Effector CD8-positive, alpha-beta T cell (primary cell): ENCODE data around the gene SCLT1.
A peak's percentile ranks its signal among the peaks of the same experiment; 100 is the strongest.

Experiments used
- DNase-seq: peaks from one replicate; lab custom pipeline; 2025; lab: John Stamatoyannopoulos, UW

Gene SCLT1

DNA sequence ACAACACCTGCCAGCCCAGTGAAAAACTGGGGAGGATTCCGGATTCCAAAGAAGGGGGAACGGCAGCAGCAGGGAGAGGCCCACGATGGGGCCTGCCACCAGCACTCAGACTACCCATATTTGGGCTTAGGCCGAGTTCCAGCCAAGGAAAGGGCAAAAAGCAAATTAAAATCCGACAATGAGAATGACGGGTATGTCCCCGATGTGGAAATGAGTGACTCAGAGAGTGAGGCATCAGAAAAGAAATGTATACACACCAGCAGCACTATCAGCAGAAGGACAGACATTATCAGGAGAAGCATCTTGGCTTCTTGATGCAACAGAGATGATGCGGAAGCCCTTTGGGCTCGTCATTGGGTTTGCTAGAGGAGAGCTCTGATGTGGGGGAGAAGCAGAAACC, 221.4 kb downstream of the SCLT1 start:
- DNase-seq: no peak

DNA sequence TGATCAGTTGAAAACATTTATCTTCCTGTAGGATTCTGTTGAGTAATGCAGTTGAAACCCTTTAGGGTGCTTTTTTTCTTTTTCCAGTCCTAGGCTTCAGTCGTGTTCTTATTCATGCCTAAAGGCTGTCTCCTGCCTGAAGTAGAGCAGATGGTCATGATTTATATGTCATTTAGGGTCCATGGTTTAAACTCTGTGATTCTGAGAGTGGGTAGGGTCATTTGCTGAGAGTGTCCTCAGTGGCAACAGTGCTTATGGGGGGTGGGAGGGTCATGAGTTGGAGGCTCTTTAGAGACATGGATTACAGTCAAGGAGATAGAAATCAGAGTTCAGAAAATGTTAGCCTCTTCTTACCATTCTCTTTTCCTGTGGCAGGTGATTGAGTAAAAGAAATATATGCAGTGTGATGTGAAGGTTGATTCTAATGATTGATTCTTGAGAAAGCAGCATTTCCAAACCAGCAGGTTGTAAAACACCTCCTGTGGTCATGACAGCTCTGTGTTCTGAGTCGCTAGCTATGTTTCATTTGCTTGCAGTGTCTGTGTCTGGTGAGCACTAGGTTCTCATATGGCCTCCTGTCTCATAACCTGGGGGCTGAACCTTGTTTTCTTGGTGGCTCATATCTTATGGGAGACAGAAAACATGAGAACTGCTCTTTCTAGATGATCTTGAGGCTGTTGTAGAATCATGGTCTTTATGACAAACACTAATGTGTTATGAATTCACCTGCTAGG, 223.4 kb downstream of the SCLT1 start:
- no peak for DNase-seq

DNA sequence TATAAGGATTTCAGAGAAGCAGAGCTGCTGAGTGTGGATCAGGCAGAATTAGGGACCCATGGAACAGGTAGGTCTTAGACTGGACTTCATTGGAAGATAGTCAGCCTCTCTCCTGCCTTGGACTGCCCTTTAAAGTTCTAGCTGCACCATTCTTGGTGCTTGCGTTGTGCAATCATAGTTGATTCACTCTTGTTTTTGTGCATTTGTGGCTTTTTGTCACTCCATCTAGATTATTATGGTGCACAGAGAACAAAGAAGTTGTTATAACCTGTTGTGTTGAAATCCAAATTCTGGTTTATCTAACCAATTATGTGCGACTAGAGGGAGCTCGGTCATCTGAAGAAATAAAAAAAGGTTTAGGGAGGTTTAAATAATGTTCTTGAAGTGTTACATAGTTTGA, 224.6 kb downstream of the SCLT1 start:
- DNase-seq: no peak

DNA sequence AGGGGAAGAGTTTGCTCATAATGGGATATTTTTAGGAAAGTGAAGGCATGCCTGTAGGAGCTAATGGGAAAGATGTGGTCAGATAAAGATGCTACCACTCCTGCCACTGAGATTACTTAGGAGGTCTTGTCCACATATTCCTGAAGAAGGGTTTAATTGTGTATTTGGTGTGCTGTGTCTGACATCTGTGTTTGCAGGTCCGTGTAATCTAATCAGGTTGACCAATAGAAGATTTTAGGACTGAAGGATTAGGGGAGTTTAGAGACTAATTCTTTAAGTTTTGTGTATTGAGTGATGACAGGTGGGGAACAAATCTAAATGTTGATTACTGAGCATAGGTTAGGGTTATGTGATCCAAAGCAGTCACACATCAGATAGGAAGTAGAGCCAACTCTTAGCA, 226.6 kb downstream of the SCLT1 start:
- DNase-seq: no peak

DNA sequence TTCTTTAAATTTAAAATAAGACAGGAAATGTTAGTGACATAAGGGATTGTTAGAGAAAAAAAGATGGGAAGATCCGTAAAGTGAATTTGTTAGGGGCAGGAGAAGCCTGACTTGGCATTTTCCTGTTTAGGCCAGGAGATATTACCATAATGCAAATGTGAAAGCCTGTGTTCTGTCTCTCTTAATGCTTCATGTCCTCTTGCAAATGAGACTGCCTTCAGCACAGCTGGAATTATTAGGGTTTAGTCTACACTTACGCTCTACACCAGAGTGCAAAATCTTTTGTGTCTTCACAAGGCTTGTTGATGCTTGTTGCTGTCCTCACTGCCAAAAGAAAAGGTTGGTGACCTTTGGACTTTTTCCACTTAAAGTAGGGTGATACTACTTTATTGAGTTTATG, 227.1 kb downstream of the SCLT1 start:
- DNase-seq: no peak

DNA sequence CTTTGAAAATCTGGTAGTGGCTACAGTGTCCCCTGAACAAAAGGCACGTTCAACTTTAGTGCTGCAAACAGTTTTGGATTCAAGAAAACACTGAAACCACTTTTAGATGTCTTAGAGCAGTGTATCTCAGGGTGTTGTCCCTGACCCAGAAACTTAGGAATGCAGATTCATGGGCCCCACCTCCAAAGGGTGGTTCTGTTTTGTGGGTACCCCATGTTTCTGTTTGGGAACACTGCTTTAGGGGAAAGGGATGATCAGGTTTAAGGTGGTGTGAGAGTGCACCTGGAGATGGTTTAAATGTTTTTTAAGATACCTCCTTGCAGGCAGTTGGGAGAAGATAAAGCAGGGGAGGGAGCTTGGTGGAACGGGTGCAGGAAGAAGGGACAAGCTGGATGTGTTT, 228.2 kb downstream of the SCLT1 start:
- no peak for DNase-seq

DNA sequence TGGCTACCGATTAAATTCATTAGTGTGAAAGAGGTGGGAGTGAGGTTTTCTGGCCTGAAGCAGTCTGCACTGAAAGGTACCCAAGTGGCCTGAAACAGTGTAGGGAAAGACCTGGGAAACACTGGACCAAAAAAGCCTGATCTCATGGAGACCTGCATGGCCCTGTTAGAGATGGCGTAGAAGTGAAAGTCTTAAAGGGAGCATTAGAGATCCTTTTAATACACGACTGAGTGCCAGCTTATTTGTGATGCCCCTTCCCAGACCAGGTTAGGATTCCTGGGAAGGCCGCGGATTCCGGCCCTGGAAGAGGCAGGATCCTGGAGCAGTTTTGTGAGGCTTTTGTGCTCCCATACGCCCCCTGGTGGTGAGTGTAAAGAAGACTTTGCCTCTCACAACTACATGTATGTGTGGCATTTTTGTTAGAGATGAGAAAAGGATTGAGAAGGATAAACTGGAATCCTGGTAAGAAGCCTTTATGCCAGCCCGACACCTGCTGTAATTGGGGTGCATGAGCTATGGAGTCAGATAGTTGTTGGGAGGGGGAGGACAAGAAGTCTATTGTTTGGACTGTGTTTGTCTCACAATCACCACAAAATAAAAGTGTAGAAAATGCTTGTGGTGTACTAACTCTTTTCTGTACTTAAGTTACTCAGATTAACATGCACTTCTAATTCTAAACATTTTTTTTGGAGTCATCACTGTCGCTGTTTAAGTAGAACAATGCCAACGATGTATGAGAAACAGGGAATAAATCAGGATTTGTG, 229.8 kb downstream of the SCLT1 start:
- peak; percentile 64 for DNase-seq

DNA sequence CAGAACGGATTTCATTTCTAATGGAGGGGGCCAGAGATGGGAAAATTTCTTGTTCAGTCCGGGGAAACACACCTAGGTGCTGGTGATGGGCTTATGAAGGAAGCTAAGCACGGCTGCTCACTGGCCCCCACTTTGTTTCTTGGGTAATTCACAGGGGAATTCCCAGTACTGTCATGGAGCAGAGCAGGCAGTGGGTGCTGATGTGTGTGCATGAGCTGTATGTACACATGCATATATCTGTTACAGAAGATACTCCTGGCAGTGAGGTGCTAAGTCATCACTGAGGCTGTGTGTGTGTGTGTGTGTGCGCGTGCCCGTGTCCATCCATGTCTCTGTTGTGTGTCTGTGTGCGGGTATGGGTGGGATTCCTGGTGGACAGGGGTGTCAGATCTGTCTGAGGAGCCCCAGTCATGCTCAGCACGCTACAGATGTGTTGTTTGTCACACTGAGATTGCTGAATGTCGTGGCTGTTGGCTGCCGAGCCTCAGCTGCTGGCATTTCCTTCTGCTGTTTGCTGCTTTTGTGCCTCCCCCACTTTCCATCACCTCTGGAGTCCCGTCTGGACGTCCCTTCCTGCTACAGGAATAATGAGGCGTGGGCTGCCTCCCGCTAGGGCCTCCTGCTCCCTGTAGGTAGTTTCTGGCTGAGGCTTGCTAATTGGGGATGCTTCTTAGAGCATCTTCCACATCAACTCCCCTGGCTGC, 230.6 kb downstream of the SCLT1 start:
- peak; percentile 9 for DNase-seq

DNA sequence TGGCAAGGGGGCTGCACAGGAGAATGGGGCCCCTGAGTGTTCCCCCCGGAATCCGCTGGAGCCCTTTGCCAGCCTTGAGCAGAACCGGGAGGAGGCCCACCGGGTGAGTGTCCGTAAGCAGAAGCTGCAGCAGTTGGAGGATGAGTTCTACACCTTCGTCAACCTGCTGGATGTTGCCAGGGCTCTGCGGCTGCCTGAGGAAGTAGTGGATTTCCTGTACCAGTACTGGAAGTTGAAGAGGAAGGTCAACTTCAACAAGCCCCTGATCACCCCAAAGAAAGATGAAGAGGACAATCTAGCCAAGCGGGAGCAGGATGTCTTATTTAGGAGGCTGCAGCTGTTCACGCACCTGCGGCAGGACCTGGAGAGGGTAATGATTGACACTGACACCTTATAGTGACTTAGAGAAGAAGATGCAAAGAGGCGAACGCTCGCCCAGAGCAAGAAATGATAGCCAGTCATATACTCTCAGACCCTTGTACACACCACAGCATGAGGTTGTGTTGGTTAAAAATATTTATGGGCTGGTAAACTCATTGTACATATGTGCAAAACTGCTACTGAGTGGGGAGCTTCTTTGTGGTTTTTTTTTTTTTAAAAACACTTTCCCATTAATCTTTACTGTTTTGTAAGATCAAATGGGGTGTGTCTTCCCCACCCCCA, 231.4 kb downstream of the SCLT1 start:
- no peak for DNase-seq

DNA sequence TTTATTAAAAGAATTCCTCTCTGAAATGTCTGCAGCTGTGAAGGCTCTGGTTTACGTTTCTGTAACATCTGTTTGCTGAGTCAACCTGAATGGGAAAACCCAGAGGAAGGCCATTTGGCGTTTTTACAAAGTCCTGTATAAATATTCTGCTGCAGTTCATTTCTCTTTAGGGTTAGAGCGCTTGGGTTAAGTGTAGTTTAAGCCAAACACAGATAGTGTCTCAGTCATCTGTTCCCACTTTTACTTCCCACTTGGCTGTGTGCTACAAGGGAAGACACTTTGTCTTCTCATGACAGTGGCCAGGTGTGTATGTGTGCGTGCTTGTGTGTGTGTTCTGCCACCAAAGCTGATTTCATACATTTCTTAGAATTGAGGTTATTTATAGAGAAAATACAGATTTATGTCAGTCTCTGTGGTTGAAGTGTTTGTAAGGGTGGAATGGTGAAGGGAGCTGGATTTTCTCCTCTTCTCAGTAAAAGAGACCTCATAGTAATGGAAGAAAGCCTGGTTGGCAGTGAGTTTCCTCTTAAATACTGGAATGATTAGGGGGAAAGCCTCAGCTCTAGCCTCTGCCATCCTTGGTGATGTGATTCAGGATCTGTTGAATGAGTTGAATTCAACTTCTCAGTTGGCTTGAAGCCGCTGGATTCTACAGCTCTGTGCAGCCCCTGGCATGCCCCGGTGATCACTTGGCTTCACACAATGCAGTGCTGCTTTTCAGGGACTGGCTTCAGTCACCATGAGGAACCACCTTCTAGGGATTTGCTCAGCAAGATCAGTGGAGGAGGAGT, 233.3 kb downstream of the SCLT1 start:
- DNase-seq: no peak

DNA sequence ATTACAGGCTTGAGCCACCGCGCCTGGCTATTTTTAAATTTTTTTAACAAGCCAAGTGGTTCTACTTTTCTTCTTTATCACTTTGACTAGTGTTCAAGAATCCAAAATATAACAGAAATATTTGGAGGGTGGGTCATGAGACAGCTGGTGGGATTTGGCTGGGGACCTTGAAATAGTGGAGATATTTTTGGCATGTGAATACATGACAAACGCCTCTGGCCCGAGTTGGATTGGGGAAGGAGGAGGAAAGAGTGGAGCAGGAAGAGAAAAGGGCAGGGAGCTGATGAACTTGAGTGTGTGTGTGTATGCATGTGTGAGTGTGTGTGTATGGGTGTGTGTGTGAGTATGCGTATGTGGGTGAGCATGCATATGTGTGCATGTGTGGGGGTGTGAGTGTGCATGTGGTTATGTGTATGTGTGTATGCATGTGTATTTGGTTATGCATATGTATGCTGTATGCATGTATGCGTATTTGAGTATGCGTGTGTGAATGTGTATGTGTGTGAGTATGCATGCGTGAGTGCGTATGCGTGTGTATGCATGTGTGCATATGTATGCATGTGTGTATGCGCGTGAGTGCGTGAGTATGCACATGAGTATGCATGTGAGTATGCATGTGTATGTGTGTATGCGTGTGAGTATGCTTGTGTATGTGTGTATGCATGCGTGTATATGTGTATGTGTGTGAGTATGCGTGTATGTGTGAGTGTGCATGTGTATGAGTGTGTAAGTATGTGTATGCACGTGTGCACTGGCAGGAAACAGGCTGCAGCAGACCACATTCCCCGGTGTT, 234.3 kb downstream of the SCLT1 start:
- DNase-seq: no peak

DNA sequence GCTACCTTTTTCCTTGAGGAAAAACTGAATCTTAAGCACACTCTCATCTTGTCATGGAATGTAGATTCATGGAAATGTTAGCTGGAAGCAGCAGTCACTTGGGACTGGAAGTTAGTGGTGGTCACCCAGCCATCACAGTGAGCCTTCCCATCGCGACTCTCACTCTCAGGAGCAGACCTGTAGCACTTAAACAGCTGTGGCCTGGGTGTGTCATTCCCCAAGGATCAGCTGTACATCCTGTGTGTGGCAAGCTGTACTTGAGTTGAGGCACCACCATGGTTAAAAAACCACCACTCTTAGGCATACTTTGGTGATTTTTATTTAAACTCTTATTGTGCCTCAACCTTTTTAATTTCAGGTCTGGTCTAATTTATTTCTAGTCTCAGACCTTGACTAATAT, 237.1 kb downstream of the SCLT1 start:
- DNase-seq: no peak

DNA sequence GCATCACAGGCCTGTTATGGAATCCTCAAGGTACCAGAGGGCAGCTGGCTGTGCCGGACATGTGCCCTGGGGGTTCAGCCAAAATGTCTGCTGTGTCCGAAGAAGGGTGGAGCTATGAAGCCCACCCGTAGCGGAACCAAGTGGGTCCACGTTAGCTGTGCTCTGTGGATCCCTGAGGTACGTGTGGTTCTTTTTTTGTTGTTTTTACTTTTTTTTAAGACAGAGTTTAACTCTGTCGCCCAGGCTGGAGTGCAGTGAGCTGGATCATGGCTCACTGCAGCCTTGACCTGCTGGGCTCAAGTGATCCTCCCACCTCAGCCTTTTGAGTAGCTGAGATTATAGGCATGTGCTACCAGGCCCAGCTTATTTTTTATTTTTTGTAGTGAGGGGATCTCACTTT, 237.7 kb downstream of the SCLT1 start:
- no peak for DNase-seq

DNA sequence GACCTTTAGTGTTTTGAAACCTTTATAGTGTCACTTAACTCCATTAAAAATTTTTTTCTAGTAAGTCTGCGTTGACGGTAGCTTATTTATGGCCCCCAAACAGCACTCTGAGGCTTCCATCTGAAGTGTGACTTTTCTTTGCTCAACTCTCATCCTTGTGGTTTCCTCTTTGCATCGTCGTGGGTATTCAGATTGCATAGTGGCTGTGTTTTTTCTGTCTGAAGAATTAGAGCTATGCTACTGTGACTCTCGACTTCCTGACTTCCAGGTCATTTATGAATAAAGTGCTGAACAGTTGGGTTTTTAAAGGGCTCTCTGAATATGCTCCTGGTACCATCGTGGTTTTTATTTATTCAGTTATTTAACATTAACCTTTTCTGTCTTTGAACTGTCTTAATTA, 238.9 kb downstream of the SCLT1 start:
- no peak for DNase-seq

DNA sequence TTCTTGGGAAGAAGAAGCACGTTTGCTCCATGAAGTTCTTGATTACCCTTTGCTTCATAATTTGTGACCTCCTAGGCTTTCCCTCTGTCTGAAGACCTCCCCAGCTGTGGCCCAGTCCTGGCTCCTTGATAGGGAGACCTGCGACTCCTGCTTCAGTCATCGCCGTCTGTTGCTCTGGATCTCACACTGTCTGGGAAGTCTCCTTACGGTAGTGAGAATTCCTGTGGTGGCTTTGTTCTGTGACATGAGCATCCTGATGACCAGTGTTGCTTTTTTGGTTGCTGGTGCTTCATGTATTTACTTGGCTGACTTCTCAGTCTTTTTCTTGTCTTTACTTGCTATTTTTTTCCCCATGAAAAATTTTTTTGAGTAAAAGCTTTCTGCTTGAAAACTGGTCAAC, 239.6 kb downstream of the SCLT1 start:
- DNase-seq: no peak

DNA sequence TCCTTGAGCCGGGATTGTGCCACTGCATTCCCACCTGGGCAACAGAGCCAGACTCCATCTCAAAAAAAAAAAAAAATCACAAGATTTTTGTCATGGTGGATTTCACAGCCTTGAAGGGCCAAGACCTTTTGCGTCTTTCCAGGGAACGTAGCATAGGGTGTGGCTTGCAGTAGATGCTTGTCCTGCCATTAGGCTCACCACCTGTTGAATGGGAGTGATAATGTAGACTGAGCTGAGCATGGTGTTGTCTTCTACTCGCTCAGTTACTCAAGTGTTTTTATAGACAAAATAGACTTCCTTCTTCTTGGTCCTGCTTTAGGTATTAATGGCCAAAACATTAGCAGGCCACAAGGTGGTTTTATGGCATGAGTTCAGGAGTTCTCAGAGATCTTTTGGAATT, 243.1 kb downstream of the SCLT1 start:
- no peak for DNase-seq

DNA sequence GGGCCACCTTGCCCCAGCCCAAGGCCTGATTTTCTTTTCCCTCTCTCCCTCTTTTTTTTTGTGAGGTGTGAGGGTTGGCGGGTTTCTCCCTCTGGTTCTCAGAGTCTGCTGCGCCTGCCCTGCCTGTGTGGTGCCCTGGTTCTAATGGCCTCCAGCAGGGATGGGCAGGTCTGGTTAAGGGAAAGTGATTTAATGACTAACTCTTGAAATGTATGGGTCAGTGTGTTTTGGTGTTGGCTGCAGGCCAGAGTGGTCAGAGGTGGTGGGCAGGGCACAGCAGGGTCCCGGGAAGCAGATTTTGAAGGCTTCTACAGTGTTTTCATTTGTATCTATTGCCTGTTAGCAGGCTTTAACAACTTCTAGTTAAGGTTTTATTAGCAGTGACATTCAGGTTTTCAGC, 244.9 kb downstream of the SCLT1 start:
- DNase-seq: no peak

DNA sequence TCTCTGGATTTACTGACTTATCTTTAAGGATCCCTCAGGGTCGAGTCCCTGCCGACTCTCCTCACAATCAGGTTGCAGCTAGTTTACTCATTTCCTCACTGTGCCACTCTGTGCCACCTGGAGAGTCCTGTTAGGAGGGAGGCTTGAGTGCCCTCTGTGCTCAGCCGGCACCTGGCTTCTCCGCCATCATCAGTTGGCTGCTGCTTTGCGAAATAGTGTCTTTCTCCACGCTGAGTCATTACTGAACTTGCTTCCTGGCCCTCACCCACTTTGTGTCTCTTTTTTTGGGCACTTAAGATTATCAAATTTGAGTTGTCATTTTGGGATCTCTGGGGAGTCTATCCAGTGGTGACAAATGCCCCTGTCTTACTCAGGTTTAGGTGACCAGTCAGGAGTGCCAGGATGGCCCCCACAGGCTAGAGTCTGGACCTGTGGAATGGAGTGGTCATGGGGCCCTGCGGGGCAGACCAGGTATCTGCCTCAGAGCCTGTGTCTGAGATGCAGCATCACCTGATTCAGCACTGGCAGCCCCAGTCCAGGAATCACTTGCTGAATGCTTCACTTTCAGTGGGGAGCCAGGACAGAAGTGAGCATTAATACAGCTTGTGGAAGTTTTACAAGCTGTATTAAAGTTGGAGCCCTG, 246.1 kb downstream of the SCLT1 start:
- DNase-seq: no peak

DNA sequence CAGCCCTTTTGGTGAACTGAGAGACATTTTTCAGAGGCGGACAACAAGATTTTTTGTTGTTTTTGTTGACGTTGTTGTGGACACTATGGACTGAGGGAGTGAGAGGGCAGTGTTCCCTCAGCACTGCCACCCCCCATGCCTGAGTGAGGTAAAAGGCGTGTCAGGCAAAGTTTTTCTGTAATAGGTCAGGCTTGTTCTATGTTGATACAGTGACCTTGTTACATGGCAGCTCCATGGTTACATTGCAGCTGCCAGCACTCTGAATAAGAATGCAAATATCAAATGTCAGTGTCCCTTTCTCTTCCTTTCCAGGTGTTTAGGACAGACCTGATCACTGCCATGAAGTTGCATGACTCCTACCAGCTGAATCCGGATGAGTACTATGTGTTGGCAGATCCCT, 247.3 kb downstream of the SCLT1 start:
- DNase-seq: no peak

DNA sequence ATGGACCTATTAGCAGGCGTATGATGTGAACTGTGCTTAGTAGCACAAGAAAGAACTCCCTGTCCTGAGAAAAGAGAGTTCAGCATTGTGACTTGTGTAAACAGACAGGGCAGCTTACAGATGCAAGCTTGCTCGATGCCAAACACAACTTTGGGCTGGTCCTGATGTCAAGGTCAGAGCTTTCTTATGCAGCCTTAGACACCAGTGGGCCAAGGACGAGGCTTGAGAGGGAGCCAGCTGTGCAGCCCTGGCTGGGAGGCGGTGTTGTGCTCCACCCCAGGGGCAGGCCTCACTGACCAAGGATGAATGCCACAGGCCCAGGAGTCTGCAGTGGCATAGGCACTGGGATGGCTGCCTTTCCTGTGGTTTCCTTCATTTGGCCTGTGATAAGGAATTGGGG, 248.4 kb downstream of the SCLT1 start:
- DNase-seq: no peak
